Loucy (cell line): ENCODE data around the gene IGSF9B.

ENCODE experiments used
- H2AFZ ChIP-seq: fragments of 200-600 bp; sonication (generic); 2 replicates; pipeline ENCODE4 v1.6.0; 2016; ENCODE audit warnings: antibody characterized with exemption, mild to moderate bottlenecking, low read length, moderate library complexity
- H3F3A ChIP-seq: fragments of 200-600 bp; 2 replicates; pipeline ENCODE4 v1.6.0; 2016; ENCODE audit warnings: antibody characterized with exemption, low read depth, mild to moderate bottlenecking
- H3K27me3 ChIP-seq: fragments of 200-600 bp; sonication (generic); 2 replicates; pipeline ENCODE4 v1.6.1; 2014; ENCODE audit warnings: low read length, mild to moderate bottlenecking; ENCODE audit not compliant: insufficient read depth, poor library complexity, severe bottlenecking
- H3K36me3 ChIP-seq: fragments of 200-600 bp; sonication (generic); 2 replicates; pipeline ENCODE4 v1.6.1; 2016; ENCODE audit warnings: low read length; ENCODE audit not compliant: insufficient read depth
- H3K4me1 ChIP-seq: fragments of 200-600 bp; sonication (generic); 2 replicates; pipeline ENCODE4 v1.5.1; 2014; ENCODE audit warnings: low read length, mild to moderate bottlenecking; ENCODE audit not compliant: insufficient read depth, poor library complexity, severe bottlenecking
- H3K4me2 ChIP-seq: fragments of 200-600 bp; sonication (generic); 2 replicates; pipeline ENCODE4 v1.6.0; 2014; ENCODE audit warnings: antibody characterized with exemption, low read length, low read depth, mild to moderate bottlenecking; ENCODE audit not compliant: poor library complexity, severe bottlenecking
- H3K4me3 ChIP-seq: fragments of 200-600 bp; sonication (generic); 2 replicates; pipeline ENCODE4 v1.5.1; 2014; ENCODE audit warnings: low read length, mild to moderate bottlenecking, mixed read lengths; ENCODE audit not compliant: poor library complexity, severe bottlenecking
- H3K79me2 ChIP-seq: fragments of 200-600 bp; sonication (generic); 2 replicates; pipeline ENCODE4 v1.6.1; 2014; ENCODE audit warnings: low read length; ENCODE audit not compliant: insufficient read depth
- H3K9ac ChIP-seq: fragments of 200-600 bp; sonication (generic); 2 replicates; pipeline ENCODE4 v1.6.0; 2014; ENCODE audit warnings: mild to moderate bottlenecking, low read depth, low read length, moderate library complexity; ENCODE audit not compliant: poor library complexity, severe bottlenecking
- H3K9me2 ChIP-seq: fragments of 200-600 bp; sonication (generic); replicated peaks from 2 replicates; pipeline ENCODE4 v1.6.1; 2016; ENCODE audit warnings: low read depth, low read length, mixed read lengths
- H3K9me3 ChIP-seq: fragments of 200-600 bp; sonication (generic); 2 replicates; pipeline ENCODE4 v1.6.1; 2014; ENCODE audit warnings: mild to moderate bottlenecking, antibody characterized with exemption, low read length, low read depth; ENCODE audit not compliant: insufficient read depth
- H4K20me1 ChIP-seq: fragments of 200-600 bp; sonication (generic); 2 replicates; pipeline ENCODE4 v1.6.0; 2014; ENCODE audit warnings: antibody characterized with exemption, low read length, mild to moderate bottlenecking; ENCODE audit not compliant: insufficient read depth, poor library complexity, severe bottlenecking
- EZH2phosphoT487 ChIP-seq: fragments of 200-600 bp; IDR thresholded peaks from 2 replicates; pipeline ENCODE4 v1.6.1; 2018; ENCODE audit warnings: antibody characterized with exemption, mild to moderate bottlenecking, moderate library complexity, borderline replicate concordance
- TF ChIP-seq, protein P1 (sequence below): fragments of 200-600 bp; sonication (generic); conservative IDR thresholded peaks from 2 replicates; pipeline ENCODE4 v1.5.1; 2014; ENCODE audit warnings: mild to moderate bottlenecking, antibody characterized with exemption, low read length

Gene IGSF9B

GRCh38 chr11:133967599-133968238, 11.0 kb upstream of the IGSF9B start:
- H3K27me3 ChIP-seq, result no peaks in the 10 kb centered on the region
- no peaks in the 10 kb centered on the region for H3K36me3 ChIP-seq
- no peak overlapping the region for H3K9ac ChIP-seq
- H4K20me1 ChIP-seq, result no peaks in the 10 kb centered on the region
- H3F3A ChIP-seq, result no peaks in the 10 kb centered on the region
- no peaks in the 10 kb centered on the region for H3K4me1 ChIP-seq
- no peaks in the 10 kb centered on the region for H3K9me2 ChIP-seq
- H3K9me3 ChIP-seq, result peaks cover 16% of the 10 kb centered on the region; the same call in 1 of the 2 replicates
- TF ChIP-seq, protein P1, sequence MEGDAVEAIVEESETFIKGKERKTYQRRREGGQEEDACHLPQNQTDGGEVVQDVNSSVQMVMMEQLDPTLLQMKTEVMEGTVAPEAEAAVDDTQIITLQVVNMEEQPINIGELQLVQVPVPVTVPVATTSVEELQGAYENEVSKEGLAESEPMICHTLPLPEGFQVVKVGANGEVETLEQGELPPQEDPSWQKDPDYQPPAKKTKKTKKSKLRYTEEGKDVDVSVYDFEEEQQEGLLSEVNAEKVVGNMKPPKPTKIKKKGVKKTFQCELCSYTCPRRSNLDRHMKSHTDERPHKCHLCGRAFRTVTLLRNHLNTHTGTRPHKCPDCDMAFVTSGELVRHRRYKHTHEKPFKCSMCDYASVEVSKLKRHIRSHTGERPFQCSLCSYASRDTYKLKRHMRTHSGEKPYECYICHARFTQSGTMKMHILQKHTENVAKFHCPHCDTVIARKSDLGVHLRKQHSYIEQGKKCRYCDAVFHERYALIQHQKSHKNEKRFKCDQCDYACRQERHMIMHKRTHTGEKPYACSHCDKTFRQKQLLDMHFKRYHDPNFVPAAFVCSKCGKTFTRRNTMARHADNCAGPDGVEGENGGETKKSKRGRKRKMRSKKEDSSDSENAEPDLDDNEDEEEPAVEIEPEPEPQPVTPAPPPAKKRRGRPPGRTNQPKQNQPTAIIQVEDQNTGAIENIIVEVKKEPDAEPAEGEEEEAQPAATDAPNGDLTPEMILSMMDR, result no peak
- TF ChIP-seq EZH2phosphoT487, result no peak
- no peak overlapping the region for H3K4me2 ChIP-seq
- no peak overlapping the region for H2AFZ ChIP-seq
- H3K4me3 ChIP-seq, result no peak overlapping the region
- no peaks in the 10 kb centered on the region for H3K79me2 ChIP-seq

DNA sequence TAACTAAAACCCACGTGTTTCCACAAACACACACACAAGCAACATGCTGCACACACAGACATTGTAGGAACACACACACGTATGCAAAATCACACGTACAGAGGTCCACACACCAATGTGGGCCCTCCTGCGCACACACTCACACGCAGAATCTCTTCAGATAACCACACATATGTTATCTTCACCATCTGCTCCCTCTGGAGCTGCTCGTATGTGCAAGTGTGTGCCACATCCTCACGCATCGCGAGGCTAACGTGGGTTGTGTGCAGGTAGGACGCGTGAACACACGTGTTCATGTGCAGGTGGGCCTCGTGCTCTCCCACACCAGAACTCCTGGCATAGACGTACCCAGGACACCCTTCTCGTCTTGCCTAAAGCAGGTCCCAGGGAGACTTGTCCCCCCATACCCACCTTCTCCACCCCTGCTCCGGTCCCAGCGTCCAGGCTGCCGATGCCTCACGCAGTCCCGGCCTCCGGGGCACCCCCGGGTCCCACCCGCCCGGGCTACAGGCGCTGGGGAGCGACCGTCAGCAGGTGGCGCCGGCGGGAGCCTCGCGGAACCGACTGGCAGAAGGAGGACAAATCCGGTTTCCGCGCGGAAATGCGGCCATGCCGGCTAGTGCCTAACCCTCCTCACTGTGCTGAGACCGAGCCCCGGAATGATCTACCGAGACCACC, 10.3 kb upstream of the IGSF9B start:
- Histone ChIP-seq H3K4me3 (no peak overlapping the region), H3K79me2 (no peaks in the 10 kb centered on the region), H3K4me2 (no peak overlapping the region), H3K9me3 (peaks cover 16% of the 10 kb centered on the region; the same call in 1 of the 2 replicates), H3K9ac (no peak overlapping the region), H4K20me1 (no peaks in the 10 kb centered on the region), H3K9me2 (no peaks in the 10 kb centered on the region), H2AFZ (no peak overlapping the region), H3K36me3 (no peaks in the 10 kb centered on the region), H3K4me1 (no peaks in the 10 kb centered on the region), H3F3A (no peaks in the 10 kb centered on the region), H3K27me3 (no peaks in the 10 kb centered on the region)
- no peak for TF ChIP-seq EZH2phosphoT487
- TF ChIP-seq, protein P1, result no peak

GRCh38 chr11:133966172-133966651, 9.4 kb upstream of the IGSF9B start:
- Histone ChIP-seq H3K9me2 (no peaks in the 10 kb centered on the region), H4K20me1 (no peaks in the 10 kb centered on the region), H3K4me2 (no peak overlapping the region), H3K4me1 (no peaks in the 10 kb centered on the region), H3K9ac (no peak overlapping the region), H3K4me3 (no peak overlapping the region), H3K9me3 (peaks cover 16% of the 10 kb centered on the region; the same call in 1 of the 2 replicates), H3K79me2 (no peaks in the 10 kb centered on the region), H3F3A (no peaks in the 10 kb centered on the region), H3K27me3 (no peaks in the 10 kb centered on the region), H3K36me3 (no peaks in the 10 kb centered on the region), H2AFZ (no peak overlapping the region)
- TF ChIP-seq EZH2phosphoT487, result no peak
- TF ChIP-seq, protein P1, result no peak
